ENCODE results near the gene TMEM238. TPM values are rescaled to one million over a fixed set of nuclear protein-coding genes. Genes with fewer than 3 reads are reported as not detected.

Gene TMEM238
- total RNA-seq, 1 experiment from 2014 or later, result 18.1 TPM

GRCh38 chr19:55390461-55390880 lies 6.4 kb upstream of the TMEM238 start:
- BruUV-seq (replicated peaks), result no TSS peak
- intact Hi-C loops (cut with micrococcal nuclease; ENCODE audit: unreplicated experiment), result no loop called here
- POLR2A ChIA-PET, result interaction anchor here (0.5 to 1.5 kb wide), 2 partner anchors 17 to 55 kb away, joined by 5 to 10 read pairs; partner anchors contain the start of gene UBE2S
- peaks cover 7% of the 10 kb centered on the region for H3K4me1 Mint-ChIP-seq (ENCODE audit: low read depth, unreplicated experiment)
- no peak for TF ChIP-seq CTCF (IDR thresholded peaks at IDR 0.05; ENCODE audit: insufficient read depth in 1 of 2, low read depth in 1 of 2, low read length in 1 of 2, severe bottlenecking in 1 of 2, unreplicated experiment in 1 of 2)
- CTCF ChIA-PET, result no interaction called here
- no peak overlapping the region for H3K4me3 ChIP-seq (ENCODE audit: low read depth, low read length)
- no peaks in the 10 kb centered on the region for H3K27me3 Mint-ChIP-seq (ENCODE audit: insufficient read depth, unreplicated experiment)
- no peaks in the 10 kb centered on the region for H3K9me3 ChIP-seq
- H3K4me1 ChIP-seq, result peaks cover 18% of the 10 kb centered on the region
- H3K4me3 Mint-ChIP-seq (ENCODE audit: unreplicated experiment), result no peak overlapping the region
- no peaks in the 10 kb centered on the region for H3K9me3 Mint-ChIP-seq (ENCODE audit: unreplicated experiment)
- no peak for DNase-seq
- H3K36me3 ChIP-seq (ENCODE audit: control insufficient read depth, insufficient read depth, low read length), result peaks cover 18% of the 10 kb centered on the region
- peaks cover 67% of the 10 kb centered on the region for H3K36me3 Mint-ChIP-seq (ENCODE audit: insufficient read depth, unreplicated experiment)
- H3K27me3 ChIP-seq (replicated peaks; ENCODE audit: control insufficient read depth, insufficient read depth, low read length), result no peaks in the 10 kb centered on the region
- H3K27ac Mint-ChIP-seq (ENCODE audit: unreplicated experiment), result peak overlapping the region; percentile 51

- intact Hi-C loops (cut with micrococcal nuclease; ENCODE audit: unreplicated experiment), result loop anchor here (10.0 kb wide), 1 partner anchor 245 kb away; no protein-coding TSS in a partner anchor
These were observed 5.6 kb upstream of the TMEM238 start for GRCh38 chr19:55389386-55390317.

More at GRCh38 chr19:55389386-55390317, 5.6 kb upstream of the TMEM238 start:
- no peaks in the 10 kb centered on the region for H3K9me3 ChIP-seq
- H3K4me1 ChIP-seq, result peaks cover 18% of the 10 kb centered on the region
- Mint-ChIP-seq H3K9me3 (ENCODE audit: unreplicated experiment) (no peaks in the 10 kb centered on the region), H3K4me1 (ENCODE audit: low read depth, unreplicated experiment) (peaks cover 7% of the 10 kb centered on the region), H3K36me3 (ENCODE audit: insufficient read depth, unreplicated experiment) (peaks cover 71% of the 10 kb centered on the region), H3K27me3 (ENCODE audit: insufficient read depth, unreplicated experiment) (no peaks in the 10 kb centered on the region), H3K4me3 (ENCODE audit: unreplicated experiment) (no peak overlapping the region), H3K27ac (ENCODE audit: unreplicated experiment) (peak overlapping the region; percentile 75)
- no TSS peak for BruUV-seq (replicated peaks)
- no peaks in the 10 kb centered on the region for H3K27me3 ChIP-seq (replicated peaks; ENCODE audit: control insufficient read depth, insufficient read depth, low read length)
- ChIA-PET CTCF (interaction anchor here (0.5 kb wide), 1 partner anchor 15 kb away, joined by 6 read pairs; no protein-coding TSS in a partner anchor), POLR2A (interaction anchor here (1.5 to 2.2 kb wide), 2 partner anchors 18 to 50 kb away, joined by 10 read pairs; partner anchors contain the start of genes KMT5C and UBE2S)
- peaks cover 18% of the 10 kb centered on the region for H3K36me3 ChIP-seq (ENCODE audit: control insufficient read depth, insufficient read depth, low read length)
- H3K4me3 ChIP-seq (ENCODE audit: low read depth, low read length), result no peak overlapping the region
- no peak for TF ChIP-seq CTCF (IDR thresholded peaks at IDR 0.05; ENCODE audit: insufficient read depth in 1 of 2, low read depth in 1 of 2, low read length in 1 of 2, severe bottlenecking in 1 of 2, unreplicated experiment in 1 of 2)
- DNase-seq, result no peak
